GM18873 (cell line): ENCODE measurements around the gene CCDC192.
A peak's percentile ranks its signal among the peaks of the same experiment; 100 is the strongest.

Experiments used
- ATAC-seq: cut with Tn5 transposase; IDR thresholded peaks from one replicate; pipeline ENCODE4 v1.9.1; 2021; ENCODE audit warnings: mild to moderate bottlenecking, moderate library complexity, moderate number of reproducible peaks; ENCODE audit not compliant: unreplicated experiment, low FRiP score

CCDC192 gene

GRCh38 chr5:127871503-127872153 is 168.4 kb downstream of the CCDC192 start:
- no peak for ATAC-seq

GRCh38 chr5:127872494-127872893 is 169.3 kb downstream of the CCDC192 start:
- ATAC-seq: no peak

GRCh38 chr5:127875235-127876021 is 172.2 kb downstream of the CCDC192 start:
- ATAC-seq: peak; percentile 82

DNA sequence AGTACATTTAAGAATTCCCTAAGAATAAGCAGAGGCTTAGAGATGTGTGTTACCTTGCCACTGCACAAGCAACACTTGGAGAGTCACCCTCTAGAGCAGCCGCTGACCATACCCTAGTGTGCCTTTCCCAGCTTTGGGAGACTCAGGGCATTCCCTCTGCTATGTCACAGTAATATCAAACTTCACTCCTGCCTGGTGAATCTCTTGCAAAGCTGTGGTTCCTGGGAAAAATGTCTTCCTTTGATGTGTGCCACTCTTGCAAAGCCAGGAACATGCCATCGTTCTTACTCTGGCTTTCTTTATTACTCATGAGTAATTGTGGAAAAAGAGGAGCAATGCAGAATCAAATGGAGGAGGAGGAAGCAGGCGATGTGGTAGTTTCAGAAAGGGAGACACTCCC is 173.2 kb downstream of the CCDC192 start:
- no peak for ATAC-seq

DNA sequence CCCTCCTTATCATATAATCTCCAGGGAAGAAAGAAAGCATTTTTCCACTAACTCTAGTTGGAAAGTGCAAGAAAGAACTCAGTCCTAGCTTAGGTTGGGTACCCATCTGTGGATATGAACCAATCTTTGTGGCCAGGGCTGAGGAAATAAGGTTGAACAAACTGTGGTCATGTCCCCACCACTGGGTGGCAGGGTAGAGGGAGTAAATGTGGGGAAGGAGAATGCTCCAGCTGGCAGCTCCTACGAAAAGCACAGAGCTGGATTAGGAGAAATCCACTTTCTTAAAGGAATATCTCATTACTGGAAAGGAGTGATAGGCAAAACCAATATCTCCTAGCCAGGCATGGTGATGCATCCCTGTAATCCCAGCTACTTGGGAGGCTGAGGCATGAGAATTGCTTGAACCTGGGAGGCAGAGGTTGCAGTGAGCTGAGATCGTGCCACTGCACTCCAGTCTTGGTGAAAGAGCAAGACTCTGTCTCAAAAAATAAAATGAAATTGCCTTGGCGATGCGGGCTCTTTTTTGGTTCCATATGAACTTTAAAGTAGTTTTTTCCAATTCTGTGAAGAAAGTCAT is 175.1 kb downstream of the CCDC192 start:
- ATAC-seq: no peak

GRCh38 chr5:127884416-127884815 is 181.2 kb downstream of the CCDC192 start:
- ATAC-seq: no peak

DNA sequence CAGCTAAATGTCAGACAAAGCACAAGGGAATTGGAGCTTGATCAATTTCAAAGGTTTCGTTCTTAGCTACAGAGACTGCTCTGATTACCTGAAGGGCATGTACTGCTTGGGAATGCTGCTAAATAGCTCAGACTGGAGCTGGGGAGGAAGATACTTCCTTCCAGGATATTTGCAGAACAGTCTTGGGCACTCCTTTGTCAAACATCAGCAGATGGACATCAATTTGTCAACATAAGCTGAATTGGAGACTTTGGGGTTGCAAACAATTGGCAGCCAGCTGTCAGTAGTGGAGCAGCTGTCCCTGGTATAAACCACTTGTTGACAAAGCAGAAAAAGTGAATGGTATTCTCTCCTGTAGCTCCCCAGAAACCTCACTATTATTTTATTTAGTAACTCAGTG is 182.0 kb downstream of the CCDC192 start:
- ATAC-seq: no peak

DNA sequence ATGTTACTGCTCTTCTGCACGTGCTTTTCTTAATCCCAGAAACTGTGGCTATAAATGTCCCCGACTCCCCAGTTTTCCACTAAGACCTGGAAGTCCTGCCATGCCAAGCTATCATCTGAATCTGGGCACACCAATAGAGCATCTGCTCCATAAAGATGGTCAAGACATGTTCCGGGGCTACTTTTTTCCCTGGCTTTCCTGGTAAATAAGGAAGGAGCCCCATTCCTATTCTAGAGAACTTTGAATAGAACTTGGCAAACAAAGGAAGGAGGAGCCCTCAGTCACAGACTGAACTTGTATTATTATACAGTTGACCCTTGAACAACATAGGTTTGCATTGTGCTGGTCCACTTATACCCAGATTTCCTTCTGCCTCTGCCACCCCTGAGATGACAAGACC is 182.9 kb downstream of the CCDC192 start:
- ATAC-seq: no peak

GRCh38 chr5:127887282-127887681 is 184.1 kb downstream of the CCDC192 start:
- no peak for ATAC-seq

DNA sequence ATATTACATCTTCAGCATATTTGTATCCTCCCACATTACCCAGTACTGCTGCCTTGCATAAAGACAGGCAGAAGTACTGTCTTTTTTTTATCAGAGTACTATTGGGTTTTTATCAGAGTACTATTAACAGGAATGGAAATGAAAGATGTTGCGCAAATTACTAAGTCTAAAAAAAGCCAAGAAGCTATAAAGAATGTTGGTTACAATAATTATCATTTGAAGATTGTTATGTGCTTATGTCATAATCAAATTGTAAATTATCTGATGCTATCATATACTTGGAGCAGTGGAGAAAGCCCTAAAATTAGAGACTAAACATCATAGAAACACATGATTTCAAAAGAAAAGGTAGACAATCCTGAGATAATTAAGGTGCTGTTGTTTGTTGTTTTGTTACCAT is 188.8 kb downstream of the CCDC192 start:
- no peak for ATAC-seq

DNA sequence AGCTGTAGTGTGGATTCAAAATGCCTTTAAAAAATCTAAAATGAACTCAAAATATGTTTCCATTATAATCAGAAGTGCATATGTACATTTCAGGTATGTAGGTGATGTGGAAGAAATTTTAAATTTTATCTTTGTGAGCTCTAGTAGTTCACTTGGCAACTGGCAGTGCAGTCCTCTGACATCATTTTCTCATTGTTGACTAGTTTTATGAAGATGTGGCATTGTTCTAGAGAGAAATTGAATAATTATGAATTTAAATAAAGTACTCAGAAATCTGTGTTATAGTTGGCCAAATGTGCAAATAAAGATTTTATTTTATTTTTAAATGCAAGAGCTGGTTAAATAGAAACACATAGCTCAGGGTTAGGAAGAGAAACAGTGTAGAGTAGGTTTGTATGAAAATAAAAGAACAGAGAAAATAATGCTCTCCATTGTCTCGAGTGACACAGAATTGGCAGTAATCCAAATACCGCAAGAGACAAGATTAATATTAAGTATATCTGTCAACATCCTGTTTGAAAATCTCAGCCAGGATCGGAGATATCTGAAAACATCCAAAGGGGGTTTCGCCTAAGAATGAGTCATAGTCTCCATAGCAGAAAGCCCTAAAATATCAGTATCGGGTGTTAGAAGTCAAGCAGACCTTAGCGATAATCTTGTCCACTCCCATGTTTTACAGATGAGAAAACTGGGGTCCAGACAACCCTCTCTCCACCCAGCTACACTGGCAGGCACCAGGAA is 189.4 kb downstream of the CCDC192 start:
- ATAC-seq: no peak

- ATAC-seq: no peak
These were observed 190.0 kb downstream of the CCDC192 start for GRCh38 chr5:127893232-127893631.

- no peak for ATAC-seq
These were observed 191.3 kb downstream of the CCDC192 start for GRCh38 chr5:127894461-127894860.

DNA sequence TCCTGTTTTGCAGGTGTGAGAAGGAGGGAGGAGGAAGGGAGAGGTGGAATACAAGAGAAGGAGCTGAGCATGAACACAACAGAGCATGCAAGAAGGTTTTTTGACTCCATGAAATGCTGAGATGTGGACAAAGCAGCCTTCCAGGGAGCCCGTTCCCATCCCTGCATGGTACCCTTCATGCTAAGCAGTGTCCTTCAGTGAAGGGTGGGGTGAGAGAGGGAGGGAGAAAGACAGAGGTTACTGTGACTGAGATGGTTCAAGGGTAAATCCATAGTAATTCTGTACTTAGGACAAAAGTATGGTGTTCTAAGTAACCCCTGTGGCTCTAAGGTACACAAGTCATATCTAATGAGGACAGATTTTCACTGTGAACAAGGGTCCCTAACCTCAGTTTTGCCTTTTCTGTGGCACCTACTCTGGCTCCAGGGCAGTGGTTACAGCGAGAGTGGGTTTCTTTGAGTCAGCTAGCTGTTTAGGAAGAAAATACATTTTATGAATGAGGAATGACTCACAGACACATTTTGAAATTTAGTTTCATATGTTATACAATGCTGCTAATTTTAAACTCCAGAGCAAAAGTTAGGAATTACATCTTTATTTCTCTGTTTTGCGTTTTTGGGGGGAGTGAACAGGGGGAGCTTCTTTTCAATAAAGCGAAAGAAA is 195.5 kb downstream of the CCDC192 start:
- ATAC-seq: no peak

GRCh38 chr5:127899214-127899610 is 196.0 kb downstream of the CCDC192 start:
- no peak for ATAC-seq

GRCh38 chr5:127906562-127907204 is 203.5 kb downstream of the CCDC192 start:
- ATAC-seq: no peak

DNA sequence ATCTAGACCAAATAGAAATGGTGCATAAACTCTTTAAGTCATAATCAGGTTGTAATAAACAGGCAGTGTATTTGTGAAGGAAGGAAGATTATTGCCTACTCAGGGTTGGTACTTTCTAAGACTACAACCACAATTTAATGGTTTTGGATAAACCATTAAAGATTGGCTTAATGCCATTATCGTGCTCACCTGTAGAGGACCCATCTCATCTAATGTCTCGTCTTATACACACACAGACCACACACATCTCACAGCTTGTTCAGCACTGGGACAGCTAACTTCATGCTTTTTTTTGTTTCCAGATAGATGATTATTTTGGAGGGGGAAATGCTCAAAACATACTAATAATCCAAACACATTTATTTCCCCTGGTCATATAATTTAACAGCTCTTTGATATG is 204.7 kb downstream of the CCDC192 start:
- ATAC-seq: no peak

DNA sequence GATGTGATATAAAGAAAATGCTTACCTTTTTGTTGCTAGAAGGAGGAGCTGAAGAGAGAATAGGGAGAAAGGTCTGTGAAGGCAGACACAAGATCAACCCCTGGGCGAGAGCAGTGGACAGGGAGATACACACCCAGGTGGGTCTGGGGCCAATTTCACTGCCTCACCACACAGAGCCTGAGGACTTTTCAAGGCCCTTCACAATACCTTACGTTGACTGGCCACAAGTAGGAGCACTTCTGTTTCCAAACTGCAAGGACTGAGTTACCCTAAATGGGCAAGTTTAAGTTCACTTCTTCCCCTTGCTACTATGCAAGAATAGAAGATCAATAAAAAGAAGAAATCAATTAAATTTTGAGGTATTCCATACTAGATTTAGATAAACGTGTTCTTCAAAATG is 205.9 kb downstream of the CCDC192 start:
- peak; percentile 69 for ATAC-seq

GRCh38 chr5:127909821-127910220 is 206.6 kb downstream of the CCDC192 start:
- ATAC-seq: no peak

DNA sequence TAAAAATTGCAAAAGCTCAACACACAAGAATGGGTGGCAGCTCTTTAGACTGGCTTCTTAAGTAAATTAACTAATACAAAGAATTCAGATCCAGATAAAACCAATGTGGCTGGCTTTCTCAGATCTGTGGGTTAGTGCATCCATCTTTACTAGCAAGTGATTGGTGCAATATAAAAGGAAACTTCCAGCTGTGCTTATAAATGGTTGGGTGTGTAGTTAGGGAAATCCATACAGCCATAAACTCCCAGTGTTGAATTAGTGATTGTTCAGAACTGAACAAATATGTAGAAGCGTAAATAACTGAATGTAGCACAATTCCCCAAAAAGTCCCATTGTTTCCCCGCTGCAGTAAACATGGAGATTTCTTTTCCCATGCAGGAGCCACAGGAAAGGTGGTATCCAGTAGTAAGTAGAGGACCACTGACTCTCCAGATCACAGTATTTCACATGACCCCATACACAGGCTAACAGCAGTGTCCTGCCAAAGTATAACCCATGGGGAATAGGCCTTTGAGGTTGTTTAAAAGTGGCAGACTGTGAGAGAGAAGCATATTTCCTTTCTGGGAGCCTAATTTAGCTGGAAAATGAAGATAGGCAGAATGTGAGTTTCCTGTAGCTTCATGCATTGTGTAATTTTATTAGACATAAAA is 207.2 kb downstream of the CCDC192 start:
- ATAC-seq: no peak
